GM12874 (cell line): Measurements from ENCODE around the gene SFXN5.

ENCODE experiments used
- CTCF ChIP-seq: IDR thresholded peaks from 2 replicates; pipeline ENCODE4 v1.5.1; 2011; ENCODE audit warnings: low read depth, mild to moderate bottlenecking, control low read depth, low read length, moderate library complexity; ENCODE audit not compliant: insufficient read depth

SFXN5 gene

GRCh38 chr2:72989770-72990556 is 81.5 kb downstream of the SFXN5 start:
- TF ChIP-seq CTCF = no peak

GRCh38 chr2:72988726-72989273 is 82.7 kb downstream of the SFXN5 start:
- TF ChIP-seq CTCF = no peak

GRCh38 chr2:72988041-72988440 is 83.5 kb downstream of the SFXN5 start:
- TF ChIP-seq CTCF = no peak

- no peak for TF ChIP-seq CTCF
Measured at GRCh38 chr2:72985891-72986683, 85.4 kb downstream of the SFXN5 start.

GRCh38 chr2:72985136-72985535 is 86.4 kb downstream of the SFXN5 start:
- TF ChIP-seq CTCF = no peak

- no peak for TF ChIP-seq CTCF
Measured at GRCh38 chr2:72984172-72984671, 87.3 kb downstream of the SFXN5 start.

GRCh38 chr2:72983500-72984161 is 87.9 kb downstream of the SFXN5 start:
- no peak for TF ChIP-seq CTCF
